Adrenal gland (tissue), 5 donors: Measurements from ENCODE around the gene ZNF148.

Source experiments
- POLR2A ChIP-seq, 2 donors: fragments of 450-650 bp; IDR thresholded peaks; one replicate each; pipeline ENCODE4 v1.6.1; 2017; ENCODE audit warnings: antibody characterized with exemption in 2 of 2, mild to moderate bottlenecking in 2 of 2, moderate library complexity in 1 of 2
- TF ChIP-seq, protein P1 (sequence below), 6 experiments: fragments of 450-650 bp in 4 of 6; fragments of 200-600 bp in 2 of 6; sonication (generic) in 1 of 6; IDR thresholded peaks; 1 replicate in 5 of 6; 2 replicates in 1 of 6; pipeline versions ENCODE4 v1.5.1 to v1.8.0; 2016 to 2021; ENCODE audit warnings: antibody characterized with exemption in 6 of 6, mild to moderate bottlenecking in 2 of 6, moderate library complexity in 1 of 6
- donor health status: DM: no; HTN: no; CAD: no.

DNA sequence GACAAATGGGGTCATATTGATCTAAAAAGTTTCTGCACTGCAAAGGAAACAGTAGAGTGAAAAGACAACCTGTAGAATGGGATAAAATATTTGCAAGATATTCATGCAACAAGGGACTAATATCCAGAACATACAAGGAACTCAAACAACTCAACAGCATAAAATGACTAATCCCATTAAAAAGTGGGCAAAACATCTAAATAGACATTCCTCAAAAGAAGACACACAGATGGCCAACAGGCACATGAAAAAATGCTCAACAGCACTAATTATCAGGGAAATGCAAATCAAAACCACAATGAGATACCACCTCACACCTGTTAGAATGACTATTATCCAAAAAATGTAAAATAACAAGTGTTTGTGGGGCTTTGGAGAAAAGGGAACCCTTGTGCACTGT lies 171.4 kb downstream of the ZNF148 start:
- TF ChIP-seq, protein P1, sequence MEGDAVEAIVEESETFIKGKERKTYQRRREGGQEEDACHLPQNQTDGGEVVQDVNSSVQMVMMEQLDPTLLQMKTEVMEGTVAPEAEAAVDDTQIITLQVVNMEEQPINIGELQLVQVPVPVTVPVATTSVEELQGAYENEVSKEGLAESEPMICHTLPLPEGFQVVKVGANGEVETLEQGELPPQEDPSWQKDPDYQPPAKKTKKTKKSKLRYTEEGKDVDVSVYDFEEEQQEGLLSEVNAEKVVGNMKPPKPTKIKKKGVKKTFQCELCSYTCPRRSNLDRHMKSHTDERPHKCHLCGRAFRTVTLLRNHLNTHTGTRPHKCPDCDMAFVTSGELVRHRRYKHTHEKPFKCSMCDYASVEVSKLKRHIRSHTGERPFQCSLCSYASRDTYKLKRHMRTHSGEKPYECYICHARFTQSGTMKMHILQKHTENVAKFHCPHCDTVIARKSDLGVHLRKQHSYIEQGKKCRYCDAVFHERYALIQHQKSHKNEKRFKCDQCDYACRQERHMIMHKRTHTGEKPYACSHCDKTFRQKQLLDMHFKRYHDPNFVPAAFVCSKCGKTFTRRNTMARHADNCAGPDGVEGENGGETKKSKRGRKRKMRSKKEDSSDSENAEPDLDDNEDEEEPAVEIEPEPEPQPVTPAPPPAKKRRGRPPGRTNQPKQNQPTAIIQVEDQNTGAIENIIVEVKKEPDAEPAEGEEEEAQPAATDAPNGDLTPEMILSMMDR (IDR thresholded peaks at IDR 0.05), result no peak
- no peak for TF ChIP-seq POLR2A (IDR thresholded peaks at IDR 0.05)
